SIG-M5 treated with dmso at 0.1 percent for 504 hours (cell line): ENCODE data around the gene SPIN2B.
"Not testable (repeated sequence)": the region's sequence is repeated elsewhere in the genome, so short reads cannot be mapped to it uniquely, and the experiment has no call there.

Experiments used
- DNase-seq: peaks from one replicate; lab custom pipeline; 2025; ENCODE audit not compliant: unreplicated experiment; lab: John Stamatoyannopoulos, UW

The SPIN2B gene

DNA sequence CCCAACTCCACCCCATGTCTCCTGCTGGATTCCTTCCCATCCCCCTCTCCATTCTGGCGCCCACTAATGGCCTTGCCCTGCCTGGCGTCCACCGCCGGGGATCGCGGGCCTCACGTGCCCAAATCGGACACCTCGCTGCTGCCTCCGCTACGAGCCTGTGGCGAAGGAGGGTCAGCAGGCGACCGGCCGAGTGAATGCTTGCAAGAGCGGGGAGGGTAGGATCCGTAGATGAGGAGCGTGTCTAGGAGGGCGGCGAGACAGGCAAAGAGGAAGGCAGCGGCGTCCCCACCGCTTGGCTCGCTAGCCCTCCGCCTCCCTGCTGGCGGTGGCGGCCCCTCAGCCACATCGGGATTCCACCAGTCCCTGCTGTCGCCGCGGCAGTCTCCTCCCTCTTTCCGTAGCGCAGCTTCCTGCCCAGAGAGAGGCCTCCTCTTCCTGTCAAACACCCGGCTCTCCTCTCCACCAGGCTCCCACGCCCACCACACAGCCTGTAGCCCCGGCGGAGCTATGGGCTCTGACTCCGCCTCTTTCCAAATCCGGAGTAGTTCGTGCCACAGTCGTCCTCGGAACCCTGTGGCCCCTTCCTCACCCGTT lies at the start of gene SPIN2B:
TSS of gene SPIN2B (minus strand) at position 387 of the 594 bp plus-strand sequence.
- DNase-seq, result peak; percentile 84

GRCh38 chrX:57156397-57157049 lies 35.2 kb upstream of the SPIN2B start:
- DNase-seq, result peak; percentile 21

- no peak for DNase-seq
Observed at GRCh38 chrX:57155171-57155570, 33.8 kb upstream of the SPIN2B start.

GRCh38 chrX:57152222-57152621 lies 30.9 kb upstream of the SPIN2B start:
- DNase-seq, result not testable (repeated sequence)

DNA sequence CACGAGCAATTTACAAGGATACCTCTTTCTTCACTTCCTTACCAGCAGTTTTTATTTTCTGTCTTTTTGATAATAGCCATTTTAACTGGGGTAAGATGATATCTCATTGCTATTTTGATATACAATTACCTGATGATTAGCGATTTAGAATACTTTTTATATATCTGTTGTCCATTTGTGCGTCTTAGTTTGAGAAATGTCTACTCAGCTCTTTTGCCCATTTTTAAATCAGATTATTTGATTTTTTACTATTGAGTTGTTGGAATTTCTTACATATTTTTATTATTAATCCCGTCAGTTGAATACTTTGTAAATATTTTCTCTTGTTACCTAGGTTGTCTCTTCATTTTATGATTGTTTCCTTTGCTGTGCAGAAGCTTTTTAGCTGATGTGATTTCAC lies 17.3 kb upstream of the SPIN2B start:
- no peak for DNase-seq

DNA sequence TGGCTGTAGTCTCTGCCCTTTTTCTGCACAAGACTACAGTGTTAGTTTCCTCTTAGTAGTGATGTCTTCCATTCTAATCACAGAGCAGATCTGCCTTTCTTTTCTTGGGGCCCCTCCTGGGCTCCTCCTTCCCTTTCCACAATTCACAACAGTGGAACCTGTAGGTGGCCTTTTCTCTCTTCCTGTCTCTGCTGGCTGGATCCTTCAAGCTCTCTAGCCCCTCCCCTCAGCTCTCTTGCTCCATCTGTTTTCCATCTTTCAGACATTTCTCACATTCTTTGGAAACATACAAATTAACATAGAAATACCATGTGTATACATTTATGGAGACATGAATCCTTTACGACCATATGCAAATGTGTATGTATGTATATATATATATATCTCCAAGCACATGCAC lies 16.2 kb upstream of the SPIN2B start:
- no peak for DNase-seq

GRCh38 chrX:57137073-57137472 lies 15.7 kb upstream of the SPIN2B start, which contains the start of gene SPIN2A:
SPIN2A (minus strand) TSS chrX:57137397; CDS start chrX:57136597, 800 bp downstream.
- not testable (repeated sequence) for DNase-seq

DNA sequence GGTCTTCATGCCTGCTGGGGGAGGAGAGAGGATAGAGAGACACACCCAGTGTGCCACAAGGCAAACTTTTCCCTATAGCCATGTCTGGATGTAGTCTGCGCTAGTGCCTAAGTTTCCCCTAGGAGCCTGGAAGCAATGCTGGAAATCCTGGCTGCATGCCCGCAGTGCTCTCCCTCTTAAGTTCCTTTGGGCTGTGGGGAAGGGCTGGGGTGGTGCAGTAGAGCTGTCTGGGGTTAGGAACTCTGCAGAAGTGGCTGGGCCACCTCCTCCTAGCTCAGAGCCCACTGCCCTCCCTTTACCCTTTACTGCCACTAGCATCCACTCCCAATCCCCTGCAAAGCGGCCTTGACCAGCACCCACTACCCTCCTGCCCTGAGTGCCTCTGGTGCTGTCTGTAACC lies 15.2 kb upstream of the SPIN2B start:
- not testable (repeated sequence) for DNase-seq

- no peak for DNase-seq
Observed at GRCh38 chrX:57135287-57135686, 13.9 kb upstream of the SPIN2B start.

DNA sequence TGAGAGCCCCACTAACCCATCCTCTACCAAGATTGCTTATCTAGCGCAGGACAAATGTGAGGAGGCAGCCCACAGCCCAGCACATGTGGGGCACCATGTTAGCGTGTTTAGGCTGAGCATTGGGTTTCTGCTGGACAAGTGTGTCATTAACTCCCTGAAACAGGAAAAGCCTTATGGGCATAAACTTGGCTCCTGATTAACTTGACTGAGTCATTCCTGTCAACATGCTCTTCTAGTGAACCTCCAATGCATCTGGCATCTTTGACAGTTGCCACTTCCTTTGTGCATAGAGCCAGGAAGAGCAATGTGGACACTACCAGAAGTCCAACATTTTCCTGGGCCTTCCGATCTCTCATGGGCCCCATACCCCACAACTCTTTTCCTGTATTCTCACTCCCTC lies 13.4 kb upstream of the SPIN2B start:
- no peak for DNase-seq

- no peak for DNase-seq
Observed at GRCh38 chrX:57133706-57134105, 12.4 kb upstream of the SPIN2B start.

DNA sequence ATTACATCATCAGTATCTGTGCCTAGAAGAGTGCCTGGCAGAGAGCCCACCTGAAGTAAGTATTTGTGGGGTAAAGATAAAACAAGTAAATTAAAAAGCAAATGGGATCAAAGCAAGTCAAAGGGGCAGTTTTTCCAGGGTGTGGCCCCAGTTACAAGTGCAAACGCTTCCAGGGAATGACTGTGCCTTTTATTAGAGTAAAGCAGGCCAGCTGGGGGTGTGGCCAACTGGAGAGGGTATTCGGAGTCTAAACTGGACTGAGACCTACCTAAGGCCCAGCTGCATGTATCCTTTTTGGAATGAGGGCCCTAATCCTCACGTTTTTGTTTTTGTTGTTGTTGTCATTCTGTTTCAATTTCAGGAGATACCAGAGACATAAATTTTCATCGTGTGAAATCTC lies 11.9 kb upstream of the SPIN2B start:
- DNase-seq, result not testable (repeated sequence)

DNA sequence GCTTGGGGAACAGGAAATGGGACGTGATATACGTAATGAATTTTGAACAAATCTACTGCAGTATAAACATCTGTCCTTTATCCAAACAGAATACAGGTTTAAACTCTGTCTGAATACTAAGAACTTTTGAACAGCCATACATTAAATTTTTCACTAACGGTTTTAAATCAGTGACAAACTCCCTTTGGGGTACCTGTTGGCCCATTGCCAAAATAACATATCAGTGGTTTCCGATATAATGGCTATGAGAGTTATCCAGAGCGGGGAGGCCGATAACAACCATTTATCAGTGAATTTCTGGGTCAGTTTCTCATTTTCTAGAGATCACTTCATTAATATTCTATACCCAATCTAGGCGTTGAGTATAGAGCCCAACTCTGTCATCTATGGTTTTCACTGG lies 10.7 kb upstream of the SPIN2B start:
- DNase-seq, result no peak

DNA sequence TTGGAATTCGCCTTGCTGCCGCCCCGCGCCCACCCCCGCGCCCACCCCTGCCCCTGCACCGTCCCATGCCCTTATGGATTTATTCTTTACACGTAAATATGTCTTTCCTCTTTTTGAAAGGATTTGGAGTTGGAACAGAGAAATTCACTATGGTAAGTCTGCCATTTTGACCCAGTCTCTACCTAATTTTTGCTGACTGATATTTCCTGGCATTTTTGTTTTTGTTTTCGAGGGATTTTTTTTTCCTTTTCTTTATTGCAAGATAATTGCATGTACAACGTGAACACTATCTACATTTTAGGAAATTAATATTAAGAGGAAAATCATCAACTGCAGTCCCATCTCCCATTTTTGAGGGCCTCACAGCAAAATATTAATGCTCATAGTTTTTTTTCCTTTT lies 468 bp upstream of the SPIN2B start:
- DNase-seq, result no peak

GRCh38 chrX:57120619-57121161 lies 658 bp downstream of the SPIN2B start:
- DNase-seq, result not testable (repeated sequence)

DNA sequence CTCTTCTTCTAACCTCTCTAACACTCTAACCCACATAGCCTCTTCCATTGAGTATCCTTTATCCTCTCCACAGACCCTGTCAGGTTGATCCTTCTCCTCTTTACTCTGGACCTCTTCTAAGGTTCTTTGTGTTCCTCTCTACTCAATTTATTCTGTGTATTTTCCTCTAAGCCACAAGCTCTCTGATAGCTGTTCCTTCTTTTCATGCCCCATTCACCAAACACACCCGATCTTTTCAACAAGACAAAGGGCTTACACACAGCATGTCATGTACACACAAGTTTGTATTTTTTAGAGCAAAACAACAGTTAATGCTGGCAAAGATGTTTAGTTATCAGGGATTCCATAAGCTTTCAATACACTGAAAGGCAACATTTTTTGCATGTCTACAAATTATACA lies 1.9 kb downstream of the SPIN2B start:
- no peak for DNase-seq

DNA sequence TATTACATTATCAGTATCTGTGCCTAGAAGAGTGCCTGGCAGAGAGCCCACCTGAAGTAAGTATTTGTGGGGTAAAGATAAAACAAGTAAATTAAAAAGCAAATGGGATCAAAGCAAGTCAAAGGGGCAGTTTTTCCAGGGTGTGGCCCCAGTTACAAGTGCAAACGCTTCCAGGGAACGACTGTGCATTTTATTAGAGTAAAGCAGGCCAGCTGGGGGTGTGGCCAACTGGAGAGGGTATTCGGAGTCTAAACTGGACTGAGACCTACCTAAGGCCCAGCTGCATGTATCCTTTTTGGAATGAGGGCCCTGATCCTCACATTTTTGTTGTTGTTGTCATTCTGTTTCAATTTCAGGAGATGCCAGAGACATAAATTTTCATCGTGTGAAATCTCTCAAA lies 3.8 kb downstream of the SPIN2B start:
- DNase-seq, result not testable (repeated sequence)

GRCh38 chrX:57104921-57105398 lies 16.4 kb downstream of the SPIN2B start:
- DNase-seq, result no peak

DNA sequence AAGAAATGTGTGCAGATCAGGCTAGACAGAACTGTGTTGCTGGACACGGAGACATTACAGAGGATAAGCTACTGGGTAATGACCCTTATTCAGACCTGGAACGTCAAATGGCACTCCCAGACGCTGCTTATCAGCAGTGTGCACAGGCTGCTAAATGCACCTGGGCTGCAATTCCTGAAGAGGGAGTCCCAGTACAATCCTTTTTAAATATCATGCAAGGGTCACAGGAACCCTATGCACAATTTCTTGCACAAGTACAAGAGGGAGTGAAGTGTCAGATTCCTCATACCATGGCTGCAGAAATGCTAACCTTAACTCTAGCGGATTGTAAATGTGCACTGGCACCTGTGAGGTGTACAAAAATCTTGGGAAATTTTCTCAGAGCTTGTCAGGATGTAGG lies 16.9 kb downstream of the SPIN2B start:
- DNase-seq, result no peak

DNA sequence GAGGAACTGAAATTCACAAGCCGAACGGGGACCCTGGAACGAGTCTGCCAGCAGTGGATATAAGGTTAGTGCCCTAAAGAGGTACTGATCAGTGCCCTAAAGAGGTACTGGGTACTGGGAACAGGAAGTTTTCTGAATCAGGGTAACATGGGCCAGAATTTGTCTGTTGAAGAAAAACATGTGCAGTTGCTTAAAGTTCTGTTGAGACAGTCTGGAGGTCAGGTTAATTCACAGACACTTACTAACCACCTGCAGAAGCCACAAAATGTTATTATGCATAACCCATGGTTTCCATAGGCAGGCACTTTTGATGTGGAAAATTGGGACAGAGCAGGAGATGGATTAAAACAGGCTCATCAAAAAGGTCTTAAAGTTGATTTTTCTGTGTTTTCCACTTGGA lies 17.9 kb downstream of the SPIN2B start:
- DNase-seq, result no peak

- not testable (repeated sequence) for DNase-seq
Observed at GRCh38 chrX:57102918-57103317, 18.4 kb downstream of the SPIN2B start.

DNA sequence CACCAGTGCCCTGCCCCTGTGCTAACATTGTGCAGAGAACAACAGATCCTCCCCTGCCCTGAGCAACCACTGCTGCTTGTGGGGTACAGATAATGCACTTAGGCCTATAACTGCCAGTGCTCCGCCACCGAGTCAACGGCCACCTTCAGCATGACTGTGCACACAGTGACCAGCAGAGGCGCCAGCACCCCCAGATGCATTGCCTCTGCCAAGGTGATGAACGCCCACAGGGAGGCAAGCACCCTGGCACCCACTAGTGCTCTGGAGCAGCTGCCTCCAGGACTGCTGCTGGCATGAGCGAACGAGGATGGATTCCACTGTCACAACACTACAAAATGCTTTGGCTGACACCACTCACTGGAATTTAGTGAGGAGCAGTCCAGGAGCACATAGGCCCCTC lies 38.2 kb downstream of the SPIN2B start:
- no peak for DNase-seq
